AG08395 (cell line): ENCODE results near the gene PCBP3.

ENCODE experiments used
- DNase-seq: peaks from one replicate; pipeline ENCODE4 v3.0.0; 2012; ENCODE audit warnings: mixed read lengths, low spot score

Gene PCBP3

GRCh38 chr21:45982758-45983648 lies 339.5 kb downstream of the PCBP3 start:
- no peak for DNase-seq

- no peak for DNase-seq
Observed at GRCh38 chr21:45983649-45983965, 340.1 kb downstream of the PCBP3 start.

GRCh38 chr21:45983981-45984551 lies 340.5 kb downstream of the PCBP3 start:
- peak; percentile 48 for DNase-seq

- DNase-seq = no peak
Observed at GRCh38 chr21:45984584-45985095, 341.1 kb downstream of the PCBP3 start.

- no peak for DNase-seq
Observed at GRCh38 chr21:45985471-45986315, 342.2 kb downstream of the PCBP3 start.

GRCh38 chr21:45986316-45987051 lies 343.0 kb downstream of the PCBP3 start:
- no peak for DNase-seq

- DNase-seq = no peak
Observed at GRCh38 chr21:45987121-45987711, 343.7 kb downstream of the PCBP3 start.

- no peak for DNase-seq
Observed at GRCh38 chr21:45988366-45989347, 345.1 kb downstream of the PCBP3 start.

- no peak for DNase-seq
Observed at GRCh38 chr21:45989355-45990048, 346.0 kb downstream of the PCBP3 start.

GRCh38 chr21:45990049-45990711 lies 346.7 kb downstream of the PCBP3 start:
- no peak for DNase-seq

- DNase-seq = no peak
Observed at GRCh38 chr21:45990741-45991605, 347.4 kb downstream of the PCBP3 start.

- DNase-seq = no peak
Observed at GRCh38 chr21:45991606-45992300, 348.2 kb downstream of the PCBP3 start.
